GM12878 (cell line): ENCODE results near the gene C1QTNF12.

Experiments
- ATF2 ChIP-seq: IDR thresholded peaks from 2 replicates; pipeline ENCODE4 v1.6.1; 2012; ENCODE audit warnings: low read length, inconsistent platforms
- CBFB ChIP-seq: IDR thresholded peaks from 2 replicates; pipeline ENCODE4 v1.6.1; 2016; ENCODE audit warnings: antibody characterized with exemption, low read depth
- CREM ChIP-seq: IDR thresholded peaks from 2 replicates; pipeline ENCODE4 v1.6.1; 2014; ENCODE audit warnings: antibody characterized with exemption, low read depth
- CTCF ChIP-seq, 3 experiments: IDR thresholded peaks in 2 of 3; conservative IDR thresholded peaks in 1 of 3; 2 replicates each; pipeline ENCODE4 v1.5.1; 2011; ENCODE audit warnings: low read depth in 3 of 3, low read length in 3 of 3, mild to moderate bottlenecking in 3 of 3, control low read depth in 2 of 3, moderate library complexity in 2 of 3, inconsistent platforms in 1 of 3, mixed read lengths in 1 of 3; ENCODE audit not compliant: control insufficient read depth in 2 of 3, insufficient read depth in 1 of 3; ENCODE audit errors: extremely low read depth in 1 of 3
- EP300 ChIP-seq, 2 experiments: fragments of 150-350 bp in 1 of 2; IDR thresholded peaks; 2 replicates each; pipeline ENCODE4 v1.6.1; 2011 to 2012; ENCODE audit warnings: low read depth in 2 of 2, low read length in 2 of 2, borderline replicate concordance in 1 of 2, improper control_type of control experiment in 1 of 2, inconsistent platforms in 1 of 2; ENCODE audit not compliant: control insufficient read depth in 1 of 2
- ESRRA ChIP-seq: IDR thresholded peaks from 2 replicates; pipeline ENCODE4 v1.6.1; 2012; ENCODE audit warnings: mild to moderate bottlenecking, low read length, improper control_type of control experiment
- PAX8 ChIP-seq: fragments of 450-650 bp; IDR thresholded peaks from 2 replicates; pipeline ENCODE4 v1.6.1; 2017; ENCODE audit warnings: mild to moderate bottlenecking, moderate library complexity
- POLR2A ChIP-seq: IDR thresholded peaks from 2 replicates; pipeline ENCODE4 v1.6.1; 2011; ENCODE audit warnings: low read depth, mild to moderate bottlenecking, low read length
- REST ChIP-seq: IDR thresholded peaks from 2 replicates; pipeline ENCODE4 v1.6.1; 2012; ENCODE audit warnings: mild to moderate bottlenecking, low read depth, low read length
- RFX5 ChIP-seq: IDR thresholded peaks from 2 replicates; pipeline ENCODE4 v1.6.1; 2011; ENCODE audit warnings: low read depth, low read length, improper control_type of control experiment
- SPI1 ChIP-seq: IDR thresholded peaks from 2 replicates; pipeline ENCODE4 v1.6.1; 2011; ENCODE audit warnings: low read depth, mild to moderate bottlenecking, low read length, moderate library complexity, borderline replicate concordance; ENCODE audit not compliant: insufficient read depth
- YY1 ChIP-seq: IDR thresholded peaks from 2 replicates; pipeline ENCODE4 v1.6.1; 2011; ENCODE audit warnings: low read depth, mild to moderate bottlenecking, low read length

- no peak for TF ChIP-seq YY1
- TF ChIP-seq ESRRA = no peak
- no peak for TF ChIP-seq EP300 (IDR thresholded peaks at IDR 0.05; ENCODE audit: borderline replicate concordance in 1 of 2, control insufficient read depth in 1 of 2, low read depth in 2 of 2, low read length in 2 of 2)
- TF ChIP-seq SPI1 = no peak
- TF ChIP-seq CTCF (IDR thresholded peaks at IDR 0.05 in 2 of 3, conservative IDR thresholded peaks at IDR 0.05 in 1 of 3; ENCODE audit: control insufficient read depth in 2 of 3, extremely low read depth in 1 of 3, insufficient read depth in 1 of 3, low read depth in 3 of 3, low read length in 3 of 3) = no peak
- TF ChIP-seq CREM = no peak
- TF ChIP-seq CBFB = no peak
- TF ChIP-seq REST = no peak
- no peak for TF ChIP-seq RFX5
- no peak for TF ChIP-seq POLR2A
- TF ChIP-seq PAX8 = no peak
- TF ChIP-seq ATF2 = no peak
Measured at GRCh38 chr1:1253314-1253713, 6.8 kb upstream of the C1QTNF12 start.
